ENCODE data around the gene PTPRC.

PTPRC gene

DNA sequence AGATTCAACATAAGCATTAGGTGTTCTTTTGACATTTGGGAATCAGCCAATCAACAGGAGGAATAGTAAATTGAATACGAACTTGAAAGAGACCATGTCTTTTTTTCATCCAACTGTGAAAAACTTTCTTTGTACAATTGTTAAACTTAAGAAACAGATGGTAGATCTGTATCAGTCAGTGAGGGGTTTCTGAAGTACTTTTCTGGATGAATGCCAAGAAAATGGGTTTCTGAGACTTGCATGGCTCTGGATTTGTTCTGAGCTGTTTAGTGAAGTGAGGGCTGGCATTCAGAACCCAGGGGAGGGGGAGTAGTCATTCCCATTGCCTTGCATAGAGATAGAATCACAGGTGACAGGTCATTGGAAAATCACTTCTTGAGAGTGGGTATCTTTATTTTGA, 37.4 kb downstream of the PTPRC start:
- Histone ChIP-seq H3K9me3 (ENCODE audit: control insufficient read depth, insufficient read depth, low read depth, low read length) (no peaks in the 10 kb centered on the region), H3K36me3 (ENCODE audit: control insufficient read depth in 2 of 2, insufficient read depth in 1 of 2, low read length in 2 of 2) (no peaks in the 10 kb centered on the region), H3K27ac (ENCODE audit: extremely low read depth, low read depth, low read length) (no peak overlapping the region), H3K4me3 (ENCODE audit: low read depth, low read length) (no peak overlapping the region), H3K4me1 (ENCODE audit: control insufficient read depth, insufficient read depth, low read length) (no peaks in the 10 kb centered on the region; the same call in 1 of the 2 replicates)
- TF ChIP-seq ZNF626 (tag by site-specific recombination; IDR thresholded peaks at IDR 0.05) = no peak
- ChIA-PET CTCF (no interaction called here), POLR2A (no interaction called here)

GRCh38 chr1:198677027-198677426, 38.2 kb downstream of the PTPRC start:
- TF ChIP-seq BCL6B (tag by site-specific recombination; IDR thresholded peaks at IDR 0.05) = no peak
- no peak for TF ChIP-seq ZNF184 (tag by site-specific recombination; IDR thresholded peaks at IDR 0.05)
- no peak for TF ChIP-seq MEIS1 (CRISPR knock-in tag; IDR thresholded peaks at IDR 0.05; ENCODE audit: borderline replicate concordance)
- TF ChIP-seq EGR2 (tag by site-specific recombination; IDR thresholded peaks at IDR 0.05; ENCODE audit: low read depth) = no peak
- no peak for TF ChIP-seq ZNF433 (tag by site-specific recombination; IDR thresholded peaks at IDR 0.05; ENCODE audit: low read depth)
- no peak for TF ChIP-seq ZNF580 (tag by site-specific recombination; IDR thresholded peaks at IDR 0.05)
- no peak for TF ChIP-seq GLI4 (tag by site-specific recombination; IDR thresholded peaks at IDR 0.05)
- no peak for TF ChIP-seq ZBTB17 (tag by site-specific recombination; IDR thresholded peaks at IDR 0.05)
- no peak for TF ChIP-seq ZSCAN16 (tag by site-specific recombination; IDR thresholded peaks at IDR 0.05)
- TF ChIP-seq ZNF148 (tag by site-specific recombination; IDR thresholded peaks at IDR 0.05; ENCODE audit: borderline replicate concordance) = no peak
- no peak for TF ChIP-seq ZNF394 (tag by site-specific recombination; IDR thresholded peaks at IDR 0.05; ENCODE audit: borderline replicate concordance)
- no peak for TF ChIP-seq ZNF768 (tag by site-specific recombination; IDR thresholded peaks at IDR 0.05)
- no peak for TF ChIP-seq ZNF423 (tag by site-specific recombination; IDR thresholded peaks at IDR 0.05)
- no peak for TF ChIP-seq ZNF585B (tag by site-specific recombination; IDR thresholded peaks at IDR 0.05)
- TF ChIP-seq ZNF157 (tag by site-specific recombination; IDR thresholded peaks at IDR 0.05) = no peak
- no peak for TF ChIP-seq ZNF600 (tag by site-specific recombination; IDR thresholded peaks at IDR 0.05)
- TF ChIP-seq OVOL3 (tag by site-specific recombination; IDR thresholded peaks at IDR 0.05) = no peak
- TF ChIP-seq, protein P1, sequence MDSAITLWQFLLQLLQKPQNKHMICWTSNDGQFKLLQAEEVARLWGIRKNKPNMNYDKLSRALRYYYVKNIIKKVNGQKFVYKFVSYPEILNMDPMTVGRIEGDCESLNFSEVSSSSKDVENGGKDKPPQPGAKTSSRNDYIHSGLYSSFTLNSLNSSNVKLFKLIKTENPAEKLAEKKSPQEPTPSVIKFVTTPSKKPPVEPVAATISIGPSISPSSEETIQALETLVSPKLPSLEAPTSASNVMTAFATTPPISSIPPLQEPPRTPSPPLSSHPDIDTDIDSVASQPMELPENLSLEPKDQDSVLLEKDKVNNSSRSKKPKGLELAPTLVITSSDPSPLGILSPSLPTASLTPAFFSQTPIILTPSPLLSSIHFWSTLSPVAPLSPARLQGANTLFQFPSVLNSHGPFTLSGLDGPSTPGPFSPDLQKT (IDR thresholded peaks at IDR 0.05; ENCODE audit: borderline replicate concordance, low read depth, low read length) = no peak
- no peaks in the 10 kb centered on the region for H3K9me3 ChIP-seq (ENCODE audit: control insufficient read depth, insufficient read depth, low read depth, low read length)
- ChIA-PET CTCF (no interaction called here), POLR2A (no interaction called here)
- H3K4me3 ChIP-seq (ENCODE audit: low read depth, low read length) = no peak overlapping the region
- no peaks in the 10 kb centered on the region; the same call in 1 of the 2 replicates for H3K4me1 ChIP-seq (ENCODE audit: control insufficient read depth, insufficient read depth, low read length)
- H3K27ac ChIP-seq (ENCODE audit: extremely low read depth, low read depth, low read length) = no peak overlapping the region
- H3K36me3 ChIP-seq (ENCODE audit: control insufficient read depth in 2 of 2, insufficient read depth in 1 of 2, low read length in 2 of 2) = no peaks in the 10 kb centered on the region
